SK-N-SH treated with all-trans-retinoic acid at 6 μM for 48 hours (cell line): ENCODE data around the gene NFKB1.

Experiments
- ATAC-seq: fragments of 200-7000 bp; cut with Tn5 transposase; 3 replicates; pipeline ENCODE4 v1.9.1; 2020; ENCODE audit warnings: mild to moderate bottlenecking, moderate library complexity
- ARNTL ChIP-seq: fragments of 450-650 bp; formaldehyde crosslinking; IDR thresholded peaks from 2 replicates; pipeline ENCODE4 v1.5.0; 2020; ENCODE audit warnings: low read depth, mild to moderate bottlenecking, moderate library complexity, borderline replicate concordance
- BACH2 ChIP-seq: fragments of 250-450 bp; sonication (Bioruptor Pico); IDR thresholded peaks from 2 replicates; pipeline ENCODE4 v1.9.0; 2021; ENCODE audit warnings: mild to moderate bottlenecking, borderline replicate concordance
- CSRNP3 ChIP-seq: fragments of 250-450 bp; sonication (Bioruptor Pico); IDR thresholded peaks from 2 replicates; pipeline ENCODE4 v1.5.1; 2021; ENCODE audit warnings: mild to moderate bottlenecking, moderate library complexity
- GLIS3 ChIP-seq: fragments of 250-450 bp; sonication (Bioruptor Pico); IDR thresholded peaks from 2 replicates; pipeline ENCODE4 v1.5.0; 2020; ENCODE audit warnings: mild to moderate bottlenecking, moderate library complexity
- OSR1 ChIP-seq: fragments of 250-450 bp; sonication (Bioruptor Pico); IDR thresholded peaks from 2 replicates; pipeline ENCODE4 v1.8.0; 2022; ENCODE audit warnings: moderate library complexity, mild to moderate bottlenecking, inconsistent platforms
- PATZ1 ChIP-seq: fragments of 250-450 bp; sonication (Bioruptor Pico); IDR thresholded peaks from 2 replicates; pipeline ENCODE4 v1.8.0; 2020; ENCODE audit warnings: mild to moderate bottlenecking, moderate library complexity, borderline replicate concordance
- POU6F1 ChIP-seq: fragments of 250-450 bp; sonication (Bioruptor Pico); IDR thresholded peaks from 2 replicates; pipeline ENCODE4 v1.8.0; 2021; ENCODE audit warnings: low read depth, mild to moderate bottlenecking, moderate library complexity, borderline replicate concordance
- SNAI2 ChIP-seq: fragments of 250-450 bp; sonication (Bioruptor Pico); IDR thresholded peaks from 2 replicates; pipeline ENCODE4 v1.5.0; 2020; ENCODE audit warnings: mild to moderate bottlenecking, moderate library complexity
- TCF4 ChIP-seq: fragments of 250-450 bp; sonication (Bioruptor Pico); IDR thresholded peaks from 2 replicates; pipeline ENCODE4 v1.8.0; 2021; ENCODE audit warnings: mild to moderate bottlenecking, moderate library complexity, borderline replicate concordance
- TSHZ2 ChIP-seq: fragments of 250-450 bp; sonication (Bioruptor Pico); IDR thresholded peaks from 2 replicates; pipeline ENCODE4 v1.5.0; 2020; ENCODE audit warnings: mild to moderate bottlenecking, moderate library complexity
- ZFP3 ChIP-seq: fragments of 250-450 bp; sonication (Bioruptor Pico); IDR thresholded peaks from 2 replicates; pipeline ENCODE4 v1.5.0; 2020; ENCODE audit warnings: mild to moderate bottlenecking, moderate library complexity
- ZFP30 ChIP-seq: fragments of 450-650 bp; formaldehyde crosslinking; IDR thresholded peaks from 2 replicates; pipeline ENCODE4 v1.5.0; 2022; ENCODE audit warnings: mild to moderate bottlenecking, moderate library complexity
- ZNF565 ChIP-seq: fragments of 450-650 bp; formaldehyde crosslinking; conservative IDR thresholded peaks from 2 replicates; pipeline ENCODE4 v1.5.0; 2020; ENCODE audit warnings: low read depth, mild to moderate bottlenecking, moderate library complexity
- ZNF70 ChIP-seq: fragments of 450-650 bp; formaldehyde crosslinking; IDR thresholded peaks from 2 replicates; pipeline ENCODE4 v1.5.0; 2020; ENCODE audit warnings: mild to moderate bottlenecking, moderate library complexity
- TF ChIP-seq, protein P1 (sequence below): fragments of 250-450 bp; sonication (Bioruptor Pico); IDR thresholded peaks from 2 replicates; pipeline ENCODE4 v1.5.1; 2020; ENCODE audit warnings: low read depth, mild to moderate bottlenecking, moderate library complexity

Gene NFKB1

DNA sequence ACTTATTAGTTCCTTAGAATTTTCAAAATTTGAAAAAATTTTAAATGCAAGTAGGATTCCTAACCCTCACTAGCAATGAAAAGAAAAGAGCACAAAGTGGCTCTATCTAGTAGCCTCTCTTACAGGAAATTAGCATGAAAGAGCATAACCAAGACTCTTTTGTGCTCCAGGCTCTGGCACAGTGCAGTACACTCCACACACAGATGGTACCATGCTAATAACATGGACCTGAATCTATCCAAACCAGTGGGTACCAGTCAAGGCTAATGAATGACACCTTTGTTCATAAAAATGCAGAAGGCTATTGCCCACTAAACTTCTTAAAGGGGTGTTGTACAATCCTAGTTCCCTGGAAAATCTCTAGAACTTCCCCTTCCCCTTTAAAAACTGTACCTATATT is 140.6 kb downstream of the NFKB1 start:
- no peak for ATAC-seq
- no peak for TF ChIP-seq ZNF565 (CRISPR knock-in tag)
- TF ChIP-seq PATZ1 (CRISPR knock-in tag): no peak
- no peak for TF ChIP-seq POU6F1 (CRISPR knock-in tag)
- no peak for TF ChIP-seq TSHZ2
- TF ChIP-seq ZNF70 (CRISPR knock-in tag): no peak

DNA sequence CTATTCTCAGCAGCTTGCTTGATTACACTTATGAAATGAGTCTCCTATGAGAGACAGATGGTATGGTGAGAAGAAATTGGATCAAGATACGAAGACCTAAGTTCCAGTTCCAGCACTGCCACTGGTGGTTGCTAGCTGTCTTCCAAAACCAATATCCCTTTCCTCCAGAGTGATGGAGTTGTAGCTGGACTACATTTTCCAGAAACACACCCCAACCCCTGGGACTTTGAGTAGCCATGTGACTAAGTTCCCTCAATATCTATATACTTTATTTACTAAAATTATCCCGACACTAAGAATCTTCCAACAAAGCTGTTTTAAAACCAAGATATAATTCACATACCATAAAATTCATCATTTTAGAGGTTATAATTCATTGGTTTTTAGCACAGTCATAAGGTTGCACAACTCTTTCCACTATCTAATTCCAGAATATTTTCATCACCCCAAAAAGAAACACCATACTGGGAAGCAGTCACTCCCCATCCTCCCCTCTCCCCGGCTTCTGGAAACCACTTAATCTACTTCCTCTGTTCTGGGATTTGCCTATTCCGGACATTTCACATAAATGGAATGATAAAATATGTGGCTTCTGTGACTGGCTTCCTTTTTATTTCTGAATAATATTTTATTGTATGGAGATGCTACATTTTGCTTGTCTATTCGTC is 141.6 kb downstream of the NFKB1 start:
- peak; percentile 54 for ATAC-seq
- TF ChIP-seq ZNF565 (CRISPR knock-in tag): no peak

DNA sequence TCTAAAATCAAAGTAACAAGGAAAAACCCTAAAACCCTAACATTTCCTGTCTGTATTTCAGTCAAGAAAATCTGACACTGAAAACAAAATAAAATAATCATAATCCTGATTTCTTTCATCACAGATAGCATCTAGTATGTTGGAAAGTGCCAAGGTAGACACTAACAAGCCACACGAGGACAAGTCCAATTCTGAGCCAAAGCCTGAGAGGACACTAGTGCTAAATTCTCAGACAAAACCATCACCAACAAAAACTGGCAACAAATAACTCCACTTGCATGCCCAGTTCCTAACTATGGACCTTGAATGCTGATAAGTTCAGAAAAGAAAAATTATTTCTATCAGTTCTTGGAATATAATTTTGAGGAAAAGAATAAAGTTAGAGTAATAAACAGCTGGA is 146.0 kb downstream of the NFKB1 start:
- ATAC-seq: no peak

DNA sequence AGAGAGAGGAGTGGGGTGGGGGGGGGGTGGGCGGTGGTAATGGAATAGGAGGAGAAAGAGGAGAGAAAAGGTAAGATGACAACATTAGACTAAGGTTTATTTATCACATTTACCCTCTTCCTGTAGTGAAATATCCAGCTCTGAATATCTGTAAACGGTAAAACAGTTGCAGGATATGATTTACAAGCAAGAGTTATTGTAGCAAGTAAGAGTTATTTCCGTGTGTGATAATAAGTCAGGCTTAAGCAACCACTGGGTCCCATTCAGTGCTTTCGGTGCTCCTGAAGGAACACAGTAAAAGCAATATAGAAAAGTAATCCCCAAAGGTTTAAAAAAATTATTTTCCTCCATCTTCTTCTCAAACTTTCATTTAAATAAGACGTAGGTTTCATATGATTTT is 156.0 kb downstream of the NFKB1 start:
- no peak for ATAC-seq
- TF ChIP-seq ZFP30 (CRISPR knock-in tag) (no peak), TSHZ2 (no peak), ZNF565 (CRISPR knock-in tag) (no peak), BACH2 (no peak), CSRNP3 (CRISPR knock-in tag) (no peak), ZFP3 (CRISPR knock-in tag) (no peak), ARNTL (CRISPR knock-in tag) (no peak), ZNF70 (CRISPR knock-in tag) (no peak), GLIS3 (no peak), OSR1 (CRISPR knock-in tag) (no peak)
- TF ChIP-seq, protein P1, sequence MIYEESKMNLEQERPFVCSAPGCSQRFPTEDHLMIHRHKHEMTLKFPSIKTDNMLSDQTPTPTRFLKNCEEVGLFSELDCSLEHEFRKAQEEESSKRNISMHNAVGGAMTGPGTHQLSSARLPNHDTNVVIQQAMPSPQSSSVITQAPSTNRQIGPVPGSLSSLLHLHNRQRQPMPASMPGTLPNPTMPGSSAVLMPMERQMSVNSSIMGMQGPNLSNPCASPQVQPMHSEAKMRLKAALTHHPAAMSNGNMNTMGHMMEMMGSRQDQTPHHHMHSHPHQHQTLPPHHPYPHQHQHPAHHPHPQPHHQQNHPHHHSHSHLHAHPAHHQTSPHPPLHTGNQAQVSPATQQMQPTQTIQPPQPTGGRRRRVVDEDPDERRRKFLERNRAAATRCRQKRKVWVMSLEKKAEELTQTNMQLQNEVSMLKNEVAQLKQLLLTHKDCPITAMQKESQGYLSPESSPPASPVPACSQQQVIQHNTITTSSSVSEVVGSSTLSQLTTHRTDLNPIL: no peak

More for the DNA sequence above, 146.0 kb downstream of the NFKB1 start:
- TF ChIP-seq ZNF70 (CRISPR knock-in tag) (no peak), BACH2 (no peak), ARNTL (CRISPR knock-in tag) (no peak), ZNF565 (CRISPR knock-in tag) (no peak), TCF4 (no peak), POU6F1 (CRISPR knock-in tag) (no peak), GLIS3 (no peak), ZFP30 (CRISPR knock-in tag) (no peak), SNAI2 (CRISPR knock-in tag) (no peak)
- TF ChIP-seq, protein P1: no peak
